Measurements from ENCODE around the gene UCP2. TPM values are rescaled to one million over a fixed set of nuclear protein-coding genes. Genes with fewer than 3 reads are reported as not detected.

The UCP2 gene
- total and polyA plus RNA-seq, 3 donors from 2014 or later = 20.6 to 52.3 (median 40.8) TPM

GRCh38 chr11:73969991-73970800 lies 12.4 kb downstream of the UCP2 start:
- WGBS, 2 donors = 84% methylated on average over 13 of the region's 13 CpGs
- Histone ChIP-seq H3K9me3 (no peaks in the 10 kb centered on the region), H3K27ac (no peak overlapping the region), H3K4me3 (no peak overlapping the region), H3K4me1 (no peaks in the 10 kb centered on the region), H3K36me3 (ENCODE audit: low read depth, missing control alignments) (no peaks in the 10 kb centered on the region), H3K27me3 (no peaks in the 10 kb centered on the region)
- no peak for TF ChIP-seq POLR2A (IDR thresholded peaks at IDR 0.05)
- TF ChIP-seq CTCF (IDR thresholded peaks at IDR 0.05) = no peak
- no peak for DNase-seq
- intact Hi-C loops (cut with DNase I; ENCODE audit: low total_unique reads) = no loop called here

GRCh38 chr11:73969091-73969490 lies 13.6 kb downstream of the UCP2 start:
- no peak overlapping the region for H3K4me3 ChIP-seq
- no peak for DNase-seq
- H3K27me3 ChIP-seq = no peaks in the 10 kb centered on the region
- H3K9me3 ChIP-seq = no peaks in the 10 kb centered on the region
- H3K27ac ChIP-seq = no peak overlapping the region
- H3K4me1 ChIP-seq = no peaks in the 10 kb centered on the region
- intact Hi-C loops (cut with DNase I; ENCODE audit: low total_unique reads) = no loop called here
- H3K36me3 ChIP-seq (ENCODE audit: low read depth, missing control alignments) = no peaks in the 10 kb centered on the region
- TF ChIP-seq CTCF (IDR thresholded peaks at IDR 0.05) (no peak), POLR2A (IDR thresholded peaks at IDR 0.05) (no peak)
- WGBS, 2 donors = 79 to 85% methylated on average over 2 of the region's 2 CpGs

GRCh38 chr11:73968356-73968966 lies 14.2 kb downstream of the UCP2 start:
- Histone ChIP-seq H3K4me3 (no peak overlapping the region), H3K27ac (no peak overlapping the region), H3K9me3 (no peaks in the 10 kb centered on the region), H3K4me1 (no peaks in the 10 kb centered on the region), H3K36me3 (ENCODE audit: low read depth, missing control alignments) (no peaks in the 10 kb centered on the region), H3K27me3 (no peaks in the 10 kb centered on the region)
- TF ChIP-seq CTCF (IDR thresholded peaks at IDR 0.05) (no peak), POLR2A (IDR thresholded peaks at IDR 0.05) (no peak)
- intact Hi-C loops (cut with DNase I; ENCODE audit: low total_unique reads) = no loop called here
- WGBS, 2 donors = 86 to 96% methylated on average over 15 of the region's 15 CpGs
- no peak for DNase-seq

- WGBS, 2 donors = 76 to 85% methylated on average over 2 of the region's 2 CpGs
- intact Hi-C loops (cut with DNase I; ENCODE audit: low total_unique reads) = no loop called here
Observed at GRCh38 chr11:73965764-73966121, 16.9 kb downstream of the UCP2 start.

More at GRCh38 chr11:73965764-73966121, 16.9 kb downstream of the UCP2 start:
- Histone ChIP-seq H3K27me3 (no peaks in the 10 kb centered on the region), H3K4me3 (no peak overlapping the region), H3K27ac (no peak overlapping the region), H3K4me1 (no peaks in the 10 kb centered on the region), H3K9me3 (no peaks in the 10 kb centered on the region), H3K36me3 (ENCODE audit: low read depth, missing control alignments) (no peaks in the 10 kb centered on the region)
- no peak for TF ChIP-seq CTCF (IDR thresholded peaks at IDR 0.05)
- no peak for TF ChIP-seq POLR2A (IDR thresholded peaks at IDR 0.05)
- no peak for DNase-seq
